HCT116 (cell line): Measurements from ENCODE around the gene KCNJ1. TPM values are rescaled to one million over a fixed set of nuclear protein-coding genes. Genes with fewer than 3 reads are reported as not detected.

Experiments
- ATAC-seq: fragments of 200-7000 bp; cut with Tn5 transposase; 2 replicates; pipeline ENCODE4 v1.9.1; 2020; ENCODE audit warnings: mild to moderate bottlenecking, moderate library complexity
- BruUV-seq: library from RNA; stranded (reverse); fragments of 400-500 nt; replicated peaks from 2 replicates; lab custom pipeline; 2021; lab: Mats Ljungman, UMichigan
- CTCF ChIA-PET: fragments of 300-600 bp; sonication (Branson Sonifier 250); formaldehyde crosslinking; loops from one replicate; lab custom pipeline; 2021; ENCODE audit warnings: antibody characterized with exemption; lab: Charles Lee
- POLR2A ChIA-PET: fragments of 300-600, 350-600 bp; sonication (Branson Sonifier 250); formaldehyde crosslinking; loops from one replicate; lab custom pipeline; 2021; ENCODE audit warnings: antibody characterized with exemption; lab: Charles Lee
- RAD21 ChIA-PET, 2 experiments: fragments of 300-600 bp; sonication (Branson Sonifier 250); formaldehyde crosslinking; loops; one replicate each; lab custom pipeline; 2023; ENCODE audit warnings: low total read pairs in 2 of 2; ENCODE audit not compliant: uncharacterized antibody in 2 of 2, unreplicated experiment in 2 of 2, low non-redundant PET in 1 of 2; lab: Charles Lee
- DNase-seq: peaks from one replicate; pipeline ENCODE4 v3.0.0-alpha.2; 2010; ENCODE audit warnings: low read depth, low spot score
- H2AFZ ChIP-seq: fragments of 200-600 bp; shearing (Covaris generic), sonication (generic); 2 replicates; pipeline ENCODE4 v1.6.1; 2017; ENCODE audit warnings: low read depth, mixed run types, mixed read lengths, antibody characterized with exemption, low read length; ENCODE audit not compliant: poor library complexity, severe bottlenecking
- H3K27ac ChIP-seq: 2 replicates; pipeline ENCODE4 v1.5.1; 2012; ENCODE audit warnings: low read depth, low read length
- H3K27me3 ChIP-seq: fragments of 200-600 bp; sonication (generic); 2 replicates; pipeline ENCODE4 v1.6.1; 2016; ENCODE audit warnings: mixed run types, low read length, mixed read lengths; ENCODE audit not compliant: insufficient read depth
- H3K36me3 ChIP-seq, 2 experiments: fragments of 200-500 bp in 1 of 2; fragments of 200-600 bp in 1 of 2; sonication (Bioruptor generic) in 1 of 2; sonication (generic) in 1 of 2; 2 replicates each; pipeline versions ENCODE4 v1.5.1 to v1.6.1; 2014 to 2016; ENCODE audit warnings: low read length in 2 of 2, inconsistent platforms in 1 of 2, mixed read lengths in 1 of 2, mixed run types in 1 of 2; ENCODE audit not compliant: insufficient read depth in 2 of 2, control insufficient read depth in 1 of 2
- H3K4me1 ChIP-seq, 2 experiments: fragments of 200-600 bp in 1 of 2; sonication (generic) in 1 of 2; 2 replicates each; pipeline versions ENCODE4 v1.5.1 to v1.6.1; 2012 to 2017; ENCODE audit warnings: low read length in 2 of 2, inconsistent platforms in 1 of 2, mild to moderate bottlenecking in 1 of 2, mixed read lengths in 1 of 2, mixed run types in 1 of 2, moderate library complexity in 1 of 2; ENCODE audit not compliant: insufficient read depth in 2 of 2, control insufficient read depth in 1 of 2
- H3K4me2 ChIP-seq: fragments of 200-600 bp; sonication (generic); 2 replicates; pipeline ENCODE4 v1.6.1; 2017; ENCODE audit warnings: mixed run types, low read length, mixed read lengths
- H3K4me3 ChIP-seq, 2 experiments: fragments of 200-600 bp in 1 of 2; sonication (generic) in 1 of 2; replicated peaks in 1 of 2; 2 replicates each; pipeline ENCODE4 v1.5.1; 2011 to 2016; ENCODE audit warnings: low read length in 2 of 2, control low read depth in 1 of 2, low read depth in 1 of 2, mild to moderate bottlenecking in 1 of 2, mixed read lengths in 1 of 2, mixed run types in 1 of 2
- H3K79me2 ChIP-seq: fragments of 200-600 bp; sonication (generic); 2 replicates; pipeline ENCODE4 v1.6.1; 2017; ENCODE audit warnings: mild to moderate bottlenecking, mixed run types, low read length, moderate library complexity, mixed read lengths; ENCODE audit not compliant: insufficient read depth
- H3K9ac ChIP-seq: fragments of 200-600 bp; sonication (generic); 2 replicates; pipeline ENCODE4 v1.6.1; 2016; ENCODE audit warnings: low read length, mixed read lengths
- H3K9me2 ChIP-seq: fragments of 200-600 bp; sonication (generic), shearing (Covaris generic); 2 replicates; pipeline ENCODE4 v1.6.1; 2017; ENCODE audit warnings: mixed run types, mild to moderate bottlenecking, moderate library complexity; ENCODE audit not compliant: insufficient read depth
- H3K9me3 ChIP-seq, 2 experiments: fragments of 200-500 bp in 1 of 2; fragments of 200-600 bp in 1 of 2; sonication (Bioruptor generic) in 1 of 2; sonication (generic) in 1 of 2; 2 replicates each; pipeline ENCODE4 v1.6.1; 2014 to 2017; ENCODE audit warnings: low read length in 2 of 2, mixed read lengths in 2 of 2, inconsistent platforms in 1 of 2, low read depth in 1 of 2, mild to moderate bottlenecking in 1 of 2, mixed run types in 1 of 2, moderate library complexity in 1 of 2; ENCODE audit not compliant: control insufficient read depth in 1 of 2, insufficient read depth in 1 of 2
- H4K20me1 ChIP-seq: fragments of 200-600 bp; sonication (generic), shearing (Covaris generic); 2 replicates; pipeline ENCODE4 v1.6.1; 2017; ENCODE audit warnings: mixed run types, mild to moderate bottlenecking, moderate library complexity; ENCODE audit not compliant: insufficient read depth
- CBX3 ChIP-seq: IDR thresholded peaks from 2 replicates; pipeline ENCODE4 v1.6.1; 2012; ENCODE audit warnings: low read depth
- CEBPB ChIP-seq: IDR thresholded peaks from 2 replicates; pipeline ENCODE4 v1.6.1; 2012; ENCODE audit warnings: low read depth
- EGR1 ChIP-seq: IDR thresholded peaks from 2 replicates; pipeline ENCODE4 v1.6.1; 2012; ENCODE audit warnings: low read depth
- ELF1 ChIP-seq: IDR thresholded peaks from 2 replicates; pipeline ENCODE4 v1.6.1; 2012; ENCODE audit warnings: low read depth, borderline replicate concordance
- EZH2phosphoT487 ChIP-seq: fragments of 200-600 bp; IDR thresholded peaks from 2 replicates; pipeline ENCODE4 v1.6.1; 2018; ENCODE audit warnings: antibody characterized with exemption, borderline replicate concordance
- FOSL1 ChIP-seq: IDR thresholded peaks from 2 replicates; pipeline ENCODE4 v1.6.1; 2012; ENCODE audit warnings: low read depth
- JUND ChIP-seq: IDR thresholded peaks from 2 replicates; pipeline ENCODE4 v1.6.1; 2012
- POLR2A ChIP-seq: IDR thresholded peaks from 2 replicates; pipeline ENCODE4 v1.7.0; 2011; ENCODE audit warnings: borderline replicate concordance; ENCODE audit not compliant: insufficient read depth, insufficient read length; ENCODE audit errors: extremely low read depth
- POLR2AphosphoS5 ChIP-seq: IDR thresholded peaks from 2 replicates; pipeline ENCODE4 v1.6.1; 2011; ENCODE audit warnings: mild to moderate bottlenecking, low read depth, low read length, moderate library complexity
- RAD21 ChIP-seq: IDR thresholded peaks from 2 replicates; pipeline ENCODE4 v1.6.1; 2012; ENCODE audit warnings: low read depth, mild to moderate bottlenecking
- SP1 ChIP-seq: IDR thresholded peaks from 2 replicates; pipeline ENCODE4 v1.6.1; 2012; ENCODE audit warnings: low read depth
- TCF7L2 ChIP-seq: IDR thresholded peaks from 2 replicates; pipeline ENCODE4 v1.7.0; 2011; ENCODE audit warnings: borderline replicate concordance, inconsistent platforms; ENCODE audit not compliant: insufficient read depth, insufficient read length; ENCODE audit errors: extremely low read depth
- YY1 ChIP-seq: IDR thresholded peaks from 2 replicates; pipeline ENCODE4 v1.6.1; 2011; ENCODE audit warnings: low read length, low read depth, moderate library complexity, mild to moderate bottlenecking; ENCODE audit not compliant: insufficient replicate concordance; ENCODE audit errors: extremely low read depth
- ZNF274 ChIP-seq: fragments of 200-500 bp; sonication (Bioruptor generic); IDR thresholded peaks from 2 replicates; pipeline ENCODE4 v1.6.1; 2014; ENCODE audit warnings: mild to moderate bottlenecking, low read depth, low read length, inconsistent platforms
- intact Hi-C: fragments of 100-400 bp; cut with micrococcal nuclease; formaldehyde crosslinking; loops from 2 replicates; pipeline ENCODE4 v1.10.0; 2022
- total RNA-seq: library from RNA; stranded (reverse); gene quantifications from one replicate; pipeline ENCODE4 v1.2.1, GENCODE V29; 2021; ENCODE audit not compliant: unreplicated experiment
- TF ChIP-seq, protein P1 (sequence below): IDR thresholded peaks from 2 replicates; pipeline ENCODE4 v1.6.1; 2012

The KCNJ1 gene
- total RNA-seq, 1 experiment from 2014 or later = 0.15 TPM

DNA sequence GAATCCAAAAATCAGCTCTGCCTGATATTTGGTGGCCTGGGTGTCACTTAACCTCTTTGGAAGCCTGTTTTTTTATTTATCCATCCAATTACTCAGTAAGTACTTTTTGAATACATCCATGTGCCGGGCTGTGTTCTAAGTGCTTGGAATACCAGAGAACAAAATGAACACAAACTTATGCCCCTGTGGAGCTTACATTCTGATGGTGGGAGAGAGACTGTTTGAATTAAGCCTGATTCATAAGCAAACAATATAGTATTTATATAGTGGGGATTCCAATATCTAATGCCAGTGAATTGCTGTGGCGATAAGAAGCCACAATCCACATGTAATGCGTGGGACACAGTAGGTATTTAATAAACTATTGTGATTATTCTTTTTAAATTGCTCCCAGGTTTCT lies 43.5 kb upstream of the KCNJ1 start:
- Histone ChIP-seq H3K9me2 (no peaks in the 10 kb centered on the region), H3K4me1 (peaks cover 15 to 33% of the 10 kb centered on the region in 2 experiments), H3K9ac (no peak overlapping the region), H3K27me3 (no peaks in the 10 kb centered on the region), H2AFZ (no peak overlapping the region), H3K79me2 (no peaks in the 10 kb centered on the region), H3K27ac (no peak overlapping the region), H4K20me1 (no peaks in the 10 kb centered on the region), H3K36me3 (no peaks in the 10 kb centered on the region), H3K9me3 (no peaks in the 10 kb centered on the region), H3K4me3 (no peak overlapping the region), H3K4me2 (no peak overlapping the region)
- ChIA-PET RAD21 (no interaction called here), POLR2A (no interaction called here), CTCF (no interaction called here)
- intact Hi-C loops = no loop called here
- ATAC-seq = no peak
- TF ChIP-seq EZH2phosphoT487 (no peak), POLR2A (no peak), RAD21 (no peak), CEBPB (no peak), SP1 (no peak), FOSL1 (no peak), POLR2AphosphoS5 (no peak), TCF7L2 (no peak), CBX3 (no peak)
- DNase-seq = no peak
- BruUV-seq = no TSS peak

DNA sequence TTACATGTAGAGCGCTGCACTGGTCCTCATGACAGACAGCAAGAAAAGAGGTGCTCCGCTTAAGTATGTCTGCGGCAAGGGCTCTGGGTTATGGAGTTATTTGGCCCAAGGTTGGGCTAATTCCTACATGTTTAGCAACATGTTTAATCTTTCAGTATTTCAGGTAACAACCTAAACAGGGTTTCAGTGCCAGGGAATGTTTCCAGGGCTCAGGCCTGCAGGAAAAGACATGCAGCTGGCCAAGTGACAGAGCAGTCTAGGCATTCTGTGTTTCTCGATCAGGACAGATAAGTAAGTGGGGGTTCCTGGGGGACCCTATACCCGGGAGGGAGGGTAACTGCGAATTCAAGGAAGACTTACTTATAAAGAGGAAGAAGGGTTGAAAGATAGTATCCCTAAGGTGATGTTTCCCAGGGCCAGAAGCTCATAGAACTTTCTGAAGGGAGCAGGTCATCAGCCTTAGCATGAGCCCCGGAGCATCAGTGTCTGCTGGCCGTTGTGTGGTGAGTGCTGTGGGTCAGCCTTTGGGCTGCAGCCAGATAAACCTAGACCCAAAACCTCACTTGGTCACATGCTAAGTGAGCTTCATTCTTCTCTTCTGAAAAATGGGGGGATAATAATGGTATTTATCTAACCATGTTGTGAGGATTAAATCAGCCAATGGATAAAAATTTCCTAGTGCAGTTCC lies 42.5 kb upstream of the KCNJ1 start:
- Histone ChIP-seq H3K9ac (no peak overlapping the region), H3K4me2 (peak overlapping the region; percentile 73), H3K4me3 (no peak overlapping the region), H3K9me3 (no peaks in the 10 kb centered on the region), H2AFZ (no peak overlapping the region), H3K4me1 (peaks cover 19 to 40% of the 10 kb centered on the region in 2 experiments), H3K79me2 (no peaks in the 10 kb centered on the region), H3K9me2 (no peaks in the 10 kb centered on the region), H3K27ac (no peak overlapping the region), H3K27me3 (no peaks in the 10 kb centered on the region), H4K20me1 (no peaks in the 10 kb centered on the region), H3K36me3 (no peaks in the 10 kb centered on the region)
- BruUV-seq = no TSS peak
- POLR2A ChIA-PET = interaction anchor here (2.1 kb wide), 1 partner anchor 17 kb away, joined by 7 read pairs; no protein-coding TSS in a partner anchor
- no peak for TF ChIP-seq TCF7L2
- no peak for TF ChIP-seq ELF1
- TF ChIP-seq YY1 = no peak
- TF ChIP-seq EGR1 = no peak
- no peak for TF ChIP-seq FOSL1
- TF ChIP-seq ZNF274 = no peak
- no peak for TF ChIP-seq EZH2phosphoT487
- no peak for TF ChIP-seq JUND
- TF ChIP-seq, protein P1, sequence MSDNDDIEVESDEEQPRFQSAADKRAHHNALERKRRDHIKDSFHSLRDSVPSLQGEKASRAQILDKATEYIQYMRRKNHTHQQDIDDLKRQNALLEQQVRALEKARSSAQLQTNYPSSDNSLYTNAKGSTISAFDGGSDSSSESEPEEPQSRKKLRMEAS = no peak
- TF ChIP-seq CEBPB = no peak
- no peak for TF ChIP-seq SP1
- TF ChIP-seq POLR2A = no peak
- intact Hi-C loops = no loop called here
- DNase-seq = no peak
- CTCF ChIA-PET = interaction anchor here (1.8 kb wide), 1 partner anchor 47 kb away, joined by 8 read pairs; no protein-coding TSS in a partner anchor
- no peak for ATAC-seq
- RAD21 ChIA-PET = no interaction called here
